T-helper 1 cell treated with Interleukin-12 subunit alpha and Interleukin-12 subunit beta and Interleukin-4 antibody, amounts not matched to agents 30 ng/mL and 1 ng/mL, for 36 hours (primary cell): ENCODE data around the gene SYNE4. TPM values are rescaled to one million over a fixed set of nuclear protein-coding genes. Genes with fewer than 3 reads are reported as not detected.

Experiments
- intact Hi-C: fragments of 100-400 bp; cut with micrococcal nuclease; formaldehyde crosslinking; loops from one replicate; pipeline ENCODE4 v1.15.1; 2024
- total RNA-seq: library from RNA; stranded (reverse); gene quantifications from 2 replicates; pipeline ENCODE4 v1.2.3, GENCODE V29; 2022

Gene SYNE4
- total RNA-seq, 1 donor from 2014 or later: 2.6 TPM

DNA sequence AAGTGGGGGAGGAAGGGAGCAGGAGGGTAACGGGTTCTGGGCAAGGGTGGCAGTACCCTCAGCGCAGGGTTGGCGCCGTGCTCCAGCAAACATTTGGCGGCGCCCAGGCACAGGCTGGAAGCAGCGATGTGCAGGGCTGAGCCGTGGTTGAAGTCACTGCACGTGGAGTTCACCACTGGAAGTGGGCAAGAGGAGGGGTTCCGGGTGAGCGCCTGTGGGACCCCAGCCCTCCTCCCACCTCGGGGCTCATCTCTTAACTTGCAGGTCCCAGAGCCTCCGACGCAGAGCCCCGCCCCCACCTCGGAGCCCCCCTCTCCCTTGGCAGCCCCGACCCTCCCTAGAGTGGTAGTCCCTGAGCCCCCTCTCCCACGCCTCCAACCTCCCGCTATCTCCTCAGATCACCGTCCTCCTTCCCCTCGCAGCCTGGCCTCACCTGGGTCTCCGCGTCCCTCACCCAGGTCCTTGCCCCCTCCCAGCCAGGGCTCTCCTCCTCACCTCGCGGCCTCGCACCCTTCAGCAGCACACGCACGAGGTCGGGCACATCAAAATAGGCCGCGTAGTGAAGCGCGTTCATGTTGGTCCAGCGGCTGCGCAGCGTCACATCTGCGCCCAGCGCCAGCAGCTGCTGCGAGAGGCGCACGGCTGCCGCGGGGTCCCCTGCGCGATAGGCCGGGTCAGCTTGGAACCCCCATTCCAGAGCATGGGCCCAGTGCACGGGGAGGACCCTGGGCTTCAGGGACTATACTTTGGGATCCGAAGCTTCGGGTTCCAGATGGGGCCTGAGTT lies 17.7 kb upstream of the SYNE4 start:
- intact Hi-C loops: no loop called here

DNA sequence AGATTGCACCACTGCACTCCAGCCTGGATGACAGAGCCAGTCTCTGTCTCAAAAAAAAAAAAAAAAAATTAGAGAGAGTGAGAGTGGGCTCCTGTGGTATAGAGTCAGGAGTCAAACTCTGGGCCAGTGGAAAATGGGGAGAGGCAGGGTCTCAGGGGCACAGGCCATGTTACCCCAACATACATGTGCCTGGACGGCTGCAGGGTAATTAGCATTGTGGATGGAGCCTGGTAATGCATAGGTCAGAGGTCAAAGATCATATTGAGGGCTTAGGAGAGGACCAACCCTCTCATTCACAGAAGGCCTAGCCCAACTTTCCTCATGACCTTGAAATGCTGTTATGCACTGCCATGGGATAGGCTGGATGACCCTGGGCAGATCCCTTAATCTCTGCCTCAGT lies 16.9 kb upstream of the SYNE4 start:
- intact Hi-C loops: no loop called here

DNA sequence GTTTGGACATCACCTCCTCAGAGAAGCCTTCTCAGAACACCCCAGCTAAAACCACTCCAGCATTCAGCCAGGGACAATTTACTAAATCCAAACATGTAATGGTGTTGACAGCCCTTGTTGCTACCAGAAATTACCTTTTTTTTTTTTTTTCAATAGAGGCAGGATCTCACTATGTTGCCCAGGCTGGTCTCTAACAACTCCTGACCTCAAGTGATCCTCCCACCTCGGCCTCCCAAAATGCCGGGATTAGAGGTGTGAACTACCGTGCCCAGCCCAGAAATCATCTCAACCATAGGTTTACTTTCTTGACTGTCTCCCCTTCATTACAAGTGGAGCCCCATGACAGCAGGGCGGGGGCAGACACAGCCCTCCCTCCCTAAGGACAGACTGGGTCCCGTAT lies 14.8 kb upstream of the SYNE4 start:
- intact Hi-C loops: no loop called here

- intact Hi-C loops: no loop called here
Measured at GRCh38 chr19:36019061-36019670, 10.6 kb upstream of the SYNE4 start.

DNA sequence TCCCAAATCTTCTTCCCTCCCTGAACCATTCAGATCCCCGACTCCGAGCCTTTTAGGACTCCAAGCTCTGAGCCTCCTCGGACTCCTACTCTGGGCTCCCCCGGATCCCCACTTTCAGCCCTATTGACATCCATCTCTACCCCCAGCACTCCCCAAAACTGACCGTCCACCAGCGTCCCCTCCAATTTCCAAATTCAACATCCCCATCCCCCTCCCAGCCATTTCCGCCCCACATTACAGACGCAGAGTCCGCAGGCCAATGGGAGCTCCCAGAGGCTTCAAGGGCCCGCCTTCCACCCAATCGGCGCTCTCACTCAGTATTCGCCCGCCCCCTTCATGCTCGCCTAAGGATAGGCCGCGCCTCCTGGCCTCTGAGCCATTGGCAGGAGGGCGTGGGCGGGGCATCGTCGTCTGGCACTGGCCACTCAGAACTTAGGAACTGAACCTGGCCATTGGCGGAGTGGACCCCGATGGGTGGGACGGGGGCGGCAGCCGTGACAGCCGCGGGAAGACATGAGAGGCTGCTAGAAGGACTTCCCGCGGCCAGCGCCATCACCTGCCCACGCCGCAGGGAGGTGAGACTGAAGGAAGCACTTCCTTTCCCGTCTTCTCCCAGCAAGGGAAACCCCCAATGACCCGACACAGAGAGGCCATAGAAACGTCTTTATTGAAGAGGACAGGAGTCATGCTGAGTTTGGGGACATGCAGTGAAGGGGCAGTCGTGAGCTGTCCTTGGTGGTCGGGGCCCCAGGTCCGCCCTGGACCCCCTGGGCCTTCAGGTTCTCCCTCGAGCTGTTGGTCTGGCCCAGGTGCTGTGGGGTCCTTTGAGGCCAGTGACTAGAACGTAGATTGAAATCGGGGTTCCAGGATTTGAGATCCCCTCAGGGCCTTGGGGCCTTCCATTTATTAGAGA lies 5.7 kb upstream of the SYNE4 start, which contains the start of gene ALKBH6:
ALKBH6 (minus strand) TSS at position 202 of the 913 bp plus-strand sequence. CDS start 816 bp downstream, outside the sequence.
- intact Hi-C loops: loop anchor here (1.0 to 2.0 kb wide), 16 partner anchors 19 to 386 kb away; partner anchors contain the start of genes ARHGAP33, CLIP3, COX6B1 and LIN37

- intact Hi-C loops: loop anchor here (1.0 to 2.0 kb wide), 16 partner anchors 18 to 385 kb away; partner anchors contain the start of genes ARHGAP33, CLIP3, COX6B1 and LIN37
Measured at GRCh38 chr19:36013280-36014011, 4.8 kb upstream of the SYNE4 start.

GRCh38 chr19:36010402-36010801 lies 1.8 kb upstream of the SYNE4 start:
- intact Hi-C loops: no loop called here

GRCh38 chr19:36009633-36010379 lies 1.2 kb upstream of the SYNE4 start:
- intact Hi-C loops: loop anchor here (1.0 kb wide), 1 partner anchor 44 kb away; the partner anchor contains the start of genes THAP8 and WDR62

GRCh38 chr19:36009220-36009619 lies 607 bp upstream of the SYNE4 start:
- intact Hi-C loops: loop anchor here (1.0 kb wide), 1 partner anchor 45 kb away; the partner anchor contains the start of genes THAP8 and WDR62

DNA sequence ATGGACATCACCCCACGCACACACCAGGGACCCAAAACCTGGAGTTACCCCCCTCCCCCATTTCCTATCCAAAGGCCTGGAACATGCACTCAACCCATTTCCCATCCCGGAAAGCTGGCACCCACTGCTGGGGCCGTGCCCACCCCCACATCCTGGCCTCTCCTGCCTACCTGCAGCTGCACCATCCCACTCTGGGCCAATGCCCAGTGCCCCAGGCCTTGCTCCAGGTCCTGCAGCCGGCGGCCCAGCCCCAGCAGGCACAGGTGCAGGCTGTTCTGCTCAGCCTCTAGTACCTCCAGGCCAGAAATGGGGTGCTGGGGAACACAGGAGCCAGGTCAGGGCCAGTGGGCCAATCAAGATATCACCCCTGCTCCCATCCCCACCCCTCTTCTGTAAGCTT lies 1.7 kb downstream of the SYNE4 start:
- intact Hi-C loops: no loop called here

DNA sequence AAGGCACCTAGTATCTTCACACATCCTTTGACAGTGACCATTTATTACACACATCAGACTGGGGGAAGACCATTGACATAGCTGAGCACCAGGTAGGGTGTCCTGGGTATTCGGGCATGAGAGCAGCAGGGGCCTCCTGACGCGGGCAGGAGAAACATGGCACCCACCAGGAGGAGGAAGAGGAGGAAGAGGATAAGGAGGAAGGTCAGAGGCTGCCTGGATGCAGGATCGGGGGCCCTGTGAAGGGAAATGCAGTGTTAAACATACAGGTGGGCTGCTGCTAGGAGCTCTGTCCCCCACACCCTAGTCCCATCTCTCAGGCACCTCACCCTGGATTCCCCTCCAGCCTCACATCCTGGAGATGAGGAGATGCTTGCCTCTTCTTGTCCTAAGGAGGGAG lies 5.3 kb downstream of the SYNE4 start:
- intact Hi-C loops: no loop called here

DNA sequence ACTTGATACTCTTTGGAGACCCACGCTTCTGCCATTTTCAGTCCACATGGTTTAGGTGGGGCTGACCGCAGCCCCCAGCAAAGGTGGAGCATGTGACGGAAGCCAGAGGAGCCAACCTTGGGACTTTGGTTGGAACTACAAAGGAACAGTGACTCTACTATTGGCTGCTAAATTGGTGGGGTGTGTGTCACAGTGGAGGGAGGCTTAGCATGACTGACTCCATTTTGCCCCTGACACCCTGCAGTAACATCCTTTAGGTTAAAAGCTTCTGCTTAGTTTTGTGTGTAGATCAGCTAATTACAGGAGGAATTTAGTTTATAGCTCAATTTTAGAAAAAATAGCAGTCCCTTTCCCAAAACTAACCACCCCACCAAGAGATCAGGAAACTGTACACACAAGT lies 7.0 kb downstream of the SYNE4 start:
- intact Hi-C loops: no loop called here

GRCh38 chr19:35996777-35997176 lies 11.8 kb downstream of the SYNE4 start:
- intact Hi-C loops: loop anchor here (10.0 kb wide), 1 partner anchor 452 kb away; the partner anchor contains the start of gene TMEM147

DNA sequence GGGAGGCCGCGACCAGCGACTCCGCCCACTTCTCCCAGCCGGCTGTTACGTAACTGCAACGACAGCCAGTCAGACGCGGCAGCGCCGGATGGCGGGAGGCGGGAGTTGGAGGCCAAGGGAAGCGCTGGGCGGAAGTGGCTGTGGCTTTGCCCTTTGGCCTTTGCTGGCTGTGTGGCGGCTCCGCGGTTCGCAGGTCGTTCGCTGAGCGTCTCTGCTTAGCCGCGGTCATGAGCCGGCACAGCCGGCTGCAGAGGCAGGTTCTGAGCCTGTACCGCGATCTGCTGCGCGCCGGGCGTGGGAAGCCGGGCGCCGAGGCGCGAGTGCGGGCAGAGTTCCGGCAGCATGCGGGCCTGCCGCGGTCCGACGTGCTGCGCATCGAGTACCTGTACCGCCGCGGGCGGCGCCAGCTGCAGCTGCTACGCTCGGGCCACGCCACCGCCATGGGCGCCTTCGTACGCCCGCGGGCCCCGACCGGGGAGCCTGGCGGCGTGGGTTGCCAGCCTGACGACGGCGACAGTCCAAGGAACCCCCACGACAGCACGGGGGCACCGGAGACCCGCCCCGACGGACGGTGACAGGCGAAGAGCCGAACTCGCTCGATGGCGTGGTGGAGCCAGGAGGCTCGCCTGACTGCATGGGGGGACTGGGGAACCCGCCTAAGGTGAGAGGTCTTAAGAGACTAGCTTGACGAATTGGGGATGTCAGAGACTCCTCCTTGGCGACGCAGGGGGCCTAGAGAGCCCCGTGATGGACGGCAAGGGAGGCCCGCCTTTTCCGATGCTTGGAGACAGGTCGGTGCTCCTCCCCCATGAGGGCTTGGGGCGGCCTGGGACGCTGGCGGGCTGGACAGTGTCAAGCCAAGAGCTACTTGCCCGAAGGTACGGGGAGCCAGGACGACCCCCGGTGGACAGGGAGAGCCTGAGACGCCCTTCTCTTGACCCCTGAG lies 13.3 kb downstream of the SYNE4 start, which contains the start of gene SDHAF1:
SDHAF1 (plus strand) TSS at position 141 of the 946 bp plus-strand sequence; CDS start at position 228, 87 bp downstream.
- intact Hi-C loops: loop anchor here (1.0 to 10.0 kb wide), 9 partner anchors 19 to 451 kb away; partner anchors contain the start of genes ALKBH6, PROSER3, TBCB and THAP8

DNA sequence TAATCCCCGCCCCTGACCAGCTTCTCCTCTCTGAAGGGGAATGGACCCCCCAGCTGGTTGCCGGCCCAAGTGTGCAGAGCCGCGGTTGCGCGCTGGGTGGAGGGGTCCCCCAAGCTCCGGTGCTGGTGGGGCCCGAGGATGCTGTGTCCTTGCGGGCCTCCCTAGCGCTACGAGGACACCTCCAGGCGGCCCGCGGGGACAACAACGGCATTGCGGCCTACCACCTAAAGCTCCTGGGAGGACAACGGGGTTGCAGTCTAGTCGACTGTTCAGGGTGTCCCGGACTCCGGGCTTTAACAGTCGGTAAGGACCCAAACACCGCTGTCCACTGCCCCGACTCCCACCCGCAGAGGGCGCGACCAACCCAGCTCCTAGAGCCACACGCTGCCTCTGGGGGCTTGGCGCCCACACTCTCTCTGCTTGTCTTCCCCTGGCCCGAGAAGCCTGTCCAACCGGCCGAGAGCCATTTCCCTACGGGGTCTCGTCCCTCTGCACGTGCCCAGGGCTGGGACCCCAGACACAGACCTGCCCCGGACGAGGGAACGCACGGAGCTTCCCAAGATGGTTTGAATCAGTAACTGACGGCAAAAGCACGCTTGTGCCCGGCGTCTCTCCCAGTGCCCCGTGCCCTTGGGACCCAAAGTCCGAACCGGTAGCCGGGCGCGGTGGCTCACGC lies 14.6 kb downstream of the SYNE4 start:
- intact Hi-C loops: loop anchor here (10.0 kb wide), 1 partner anchor 449 kb away; the partner anchor contains the start of gene TMEM147

- intact Hi-C loops: loop anchor here (10.0 kb wide), 1 partner anchor 448 kb away; the partner anchor contains the start of gene TMEM147
Measured at GRCh38 chr19:35992907-35993765, 15.5 kb downstream of the SYNE4 start.
